HG02763 (cell line): ENCODE data around the gene CSNK2B.

ENCODE experiments used
- ATAC-seq: cut with Tn5 transposase; IDR thresholded peaks from one replicate; pipeline ENCODE4 v1.9.1; 2021; ENCODE audit warnings: mild to moderate bottlenecking, moderate library complexity; ENCODE audit not compliant: unreplicated experiment

The CSNK2B gene

DNA sequence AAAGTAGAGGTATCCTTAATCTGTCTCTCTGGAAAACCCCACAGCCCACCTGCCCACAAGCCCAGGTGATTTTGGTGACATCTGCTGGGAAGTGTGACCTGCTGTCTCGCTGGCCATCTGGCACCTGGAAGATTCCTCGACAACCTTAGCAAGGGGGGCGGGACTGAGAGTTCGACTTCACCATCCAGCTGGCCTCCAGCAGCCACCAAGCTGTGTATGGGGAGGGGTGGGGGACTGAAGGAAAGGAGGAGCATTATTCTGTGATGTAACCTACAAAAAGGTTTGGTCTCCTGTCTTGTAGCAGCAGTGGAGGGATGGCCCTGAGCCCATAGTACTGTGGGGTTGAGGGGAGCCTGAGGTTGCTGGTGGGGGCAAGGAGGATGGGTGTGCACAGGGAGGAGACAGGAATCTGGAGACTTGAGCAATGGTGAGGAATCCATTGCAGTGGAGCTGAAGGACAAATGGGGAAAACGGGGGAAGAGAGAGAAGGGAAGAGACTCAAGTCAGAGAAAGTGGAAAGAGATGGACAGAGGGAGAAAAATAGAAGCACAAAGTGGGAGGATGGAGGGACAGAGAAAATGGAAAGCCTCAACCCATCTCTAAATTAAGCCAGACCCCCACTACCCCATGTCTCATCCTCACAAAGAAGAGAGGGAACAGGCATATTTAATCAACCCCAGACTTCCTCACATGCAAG, 44.8 kb downstream of the CSNK2B start:
- ATAC-seq: no peak

DNA sequence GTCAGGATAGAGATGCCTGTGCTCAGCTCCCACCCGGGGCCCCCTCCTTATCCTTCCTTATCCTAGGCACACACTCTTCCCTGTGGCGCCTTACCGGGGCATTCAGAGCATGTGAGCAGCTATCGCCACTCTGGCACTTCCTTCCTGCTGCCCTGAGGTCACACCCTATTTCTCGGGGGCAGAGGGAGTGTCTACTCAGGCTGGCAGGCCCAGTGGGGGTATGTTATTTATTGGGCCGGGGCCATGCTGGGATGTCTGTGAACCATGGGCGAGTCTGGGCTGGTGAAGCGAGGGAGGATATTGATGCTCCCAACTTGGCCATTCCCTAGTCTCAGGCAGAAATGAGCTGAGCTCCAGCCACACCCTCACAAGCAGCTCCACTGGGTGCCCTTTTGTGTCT, 45.4 kb downstream of the CSNK2B start:
- ATAC-seq: no peak

DNA sequence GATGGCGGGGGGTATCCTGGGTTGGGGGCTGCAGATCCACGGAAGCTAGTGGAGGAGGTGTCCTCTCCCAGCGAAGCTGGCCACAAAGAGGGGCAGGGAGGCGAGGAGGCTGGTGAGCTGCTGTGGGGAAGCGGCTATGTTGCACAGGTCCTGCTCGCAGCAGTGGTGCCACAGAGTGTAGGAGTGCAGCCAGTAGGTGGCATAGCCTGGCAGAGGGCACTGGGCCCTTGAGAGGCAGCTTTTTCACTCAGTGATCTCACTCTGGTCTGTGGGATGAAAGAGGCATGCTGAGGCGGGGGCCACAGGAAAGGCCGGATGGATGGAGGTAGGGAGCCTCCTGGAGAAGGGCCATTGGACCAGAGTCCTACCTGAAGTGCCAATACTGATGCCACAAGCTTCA, 46.4 kb downstream of the CSNK2B start:
- no peak for ATAC-seq

DNA sequence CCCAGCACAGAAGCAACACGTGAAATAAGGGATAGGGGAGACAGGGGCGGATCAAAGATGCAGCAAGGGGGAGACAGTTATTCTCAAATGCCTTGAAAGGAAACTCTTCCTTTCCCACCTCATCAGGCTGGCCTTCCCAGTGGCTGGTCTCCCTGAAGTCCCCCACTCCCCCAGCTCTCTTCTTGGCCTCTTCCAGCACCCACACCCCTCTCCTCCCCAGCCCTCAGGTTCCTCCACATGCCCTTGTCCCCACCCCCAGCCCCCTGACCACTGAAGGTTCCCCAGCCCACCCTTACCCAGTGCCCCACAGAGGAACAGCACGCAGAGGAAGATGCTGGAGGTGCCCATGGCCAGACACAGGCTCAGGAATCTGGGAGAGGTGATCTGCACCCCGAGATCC, 47.6 kb downstream of the CSNK2B start:
- no peak for ATAC-seq

DNA sequence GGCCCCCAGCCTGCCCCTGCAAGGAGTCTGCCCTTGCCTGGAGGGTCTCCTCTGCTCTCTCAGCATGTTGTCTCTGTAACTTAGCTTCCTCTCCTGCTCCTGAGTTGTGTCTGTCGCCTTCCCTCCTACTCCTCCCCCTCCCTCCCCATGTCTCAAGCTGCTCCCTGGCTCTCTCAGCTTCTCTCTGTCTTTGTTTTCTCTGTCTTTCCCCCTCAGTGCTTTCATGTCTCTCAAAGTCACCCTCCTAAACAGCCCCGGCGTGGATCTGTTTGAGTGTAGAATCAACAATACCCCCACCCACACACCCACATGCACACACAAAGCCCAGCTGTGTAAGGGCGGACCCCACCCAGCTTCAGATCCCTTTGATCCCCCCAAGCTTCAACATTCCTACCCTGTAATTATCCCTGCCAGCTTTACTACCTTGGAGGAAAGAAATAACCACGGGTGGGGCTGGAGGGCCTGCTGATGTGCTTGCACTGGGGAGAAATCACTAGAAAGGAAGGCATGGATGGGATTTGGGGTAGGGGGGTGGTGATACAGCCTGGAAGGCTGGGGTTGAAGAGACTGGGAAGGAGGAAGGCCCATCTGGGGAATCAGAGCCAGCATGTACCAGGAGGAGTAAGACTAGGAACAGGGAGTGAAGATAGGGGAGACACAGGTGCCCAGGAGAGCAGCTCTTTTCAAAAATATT, 48.3 kb downstream of the CSNK2B start:
- no peak for ATAC-seq

DNA sequence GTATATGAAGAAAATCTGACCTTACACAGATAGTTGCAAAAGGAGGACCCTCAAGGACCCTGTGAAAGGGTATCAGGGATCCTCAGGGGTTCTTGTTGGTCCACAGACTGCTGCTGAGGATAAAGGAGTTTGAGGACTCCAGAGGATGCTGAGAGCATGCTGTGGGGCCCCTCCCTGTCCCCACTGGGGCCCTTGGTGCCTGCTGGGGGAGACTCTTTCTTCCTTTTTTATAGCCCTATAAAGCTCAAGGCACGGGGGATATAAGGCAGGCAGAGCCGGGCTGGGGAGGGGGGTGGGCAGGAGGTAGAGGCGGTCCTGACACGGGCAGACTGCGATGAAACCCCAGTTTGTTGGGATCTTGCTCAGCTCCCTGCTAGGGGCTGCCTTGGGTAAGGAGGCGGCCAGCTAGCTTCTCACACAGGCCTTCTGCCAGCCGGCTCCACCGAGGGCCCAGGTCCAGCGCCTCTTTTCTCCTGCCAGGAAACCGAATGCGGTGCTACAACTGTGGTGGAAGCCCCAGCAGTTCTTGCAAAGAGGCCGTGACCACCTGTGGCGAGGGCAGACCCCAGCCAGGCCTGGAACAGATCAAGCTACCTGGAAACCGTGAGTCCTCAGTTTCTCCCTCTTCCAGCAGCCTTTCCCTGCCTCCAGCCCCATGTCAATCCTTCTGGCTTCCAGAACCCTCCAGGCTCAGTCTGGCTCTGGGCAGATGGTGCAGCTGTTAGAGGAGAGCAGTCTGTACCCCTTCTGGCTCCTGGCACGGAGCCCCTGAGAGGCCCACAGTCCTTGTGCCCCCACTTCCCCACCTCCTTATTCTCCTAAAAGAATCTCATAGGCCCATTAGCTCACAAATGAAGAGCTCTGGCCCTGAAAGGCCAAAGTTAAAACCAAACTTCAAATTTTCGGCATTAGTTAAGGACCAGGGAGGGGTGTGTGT, 49.4 kb downstream of the CSNK2B start, which contains the start of gene LY6G6D:
LY6G6D (plus strand) TSS at position 327 of the 937 bp plus-strand sequence; CDS start at position 335, 8 bp downstream.
- ATAC-seq: no peak

DNA sequence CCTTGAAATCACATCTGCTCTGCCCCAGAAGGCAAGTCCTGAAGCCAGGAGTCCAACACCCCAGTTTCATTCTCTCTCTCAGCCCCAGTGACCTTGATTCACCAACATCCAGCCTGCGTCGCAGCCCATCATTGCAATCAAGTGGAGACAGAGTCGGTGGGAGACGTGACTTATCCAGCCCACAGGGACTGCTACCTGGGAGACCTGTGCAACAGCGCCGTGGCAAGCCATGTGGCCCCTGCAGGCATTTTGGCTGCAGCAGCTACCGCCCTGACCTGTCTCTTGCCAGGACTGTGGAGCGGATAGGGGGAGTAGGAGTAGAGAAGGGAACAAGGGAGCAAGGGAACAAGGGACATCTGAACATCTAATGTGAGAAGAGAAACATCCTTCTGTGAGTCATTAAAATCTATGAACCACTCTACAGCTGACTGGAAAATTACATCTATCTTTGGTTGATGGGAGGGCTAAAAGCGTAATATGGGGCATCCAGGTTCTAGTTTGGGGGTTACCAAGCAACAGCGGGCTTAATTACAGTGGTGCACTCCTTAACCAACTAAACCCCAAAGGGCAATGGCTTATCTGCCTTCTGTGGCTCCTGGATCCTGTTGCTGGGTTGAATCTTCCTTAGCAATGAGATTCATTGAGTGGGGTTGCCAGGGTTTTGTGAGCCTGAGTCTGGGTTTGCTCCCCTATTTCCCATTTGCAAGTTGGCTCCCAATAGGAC, 51.8 kb downstream of the CSNK2B start:
- ATAC-seq: no peak

DNA sequence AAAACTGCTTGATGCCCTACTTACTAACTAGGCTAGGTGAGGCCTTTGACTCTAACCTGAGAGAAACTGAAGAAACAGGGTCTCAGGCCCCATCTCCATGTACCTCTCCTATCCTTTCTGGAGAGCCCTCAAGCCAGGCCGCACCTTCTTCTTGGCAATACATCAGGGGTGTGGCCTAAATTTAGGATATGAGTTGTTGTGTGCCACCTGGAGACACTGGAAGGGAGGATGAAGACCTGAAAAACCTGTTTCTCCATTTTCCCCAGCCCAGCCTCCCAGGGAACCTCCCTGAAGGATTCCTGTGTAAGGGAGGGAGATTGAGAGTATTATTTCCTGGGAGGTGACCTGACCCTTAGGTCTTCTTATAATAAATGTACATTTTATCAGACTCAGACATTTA, 52.4 kb downstream of the CSNK2B start:
- ATAC-seq: no peak

DNA sequence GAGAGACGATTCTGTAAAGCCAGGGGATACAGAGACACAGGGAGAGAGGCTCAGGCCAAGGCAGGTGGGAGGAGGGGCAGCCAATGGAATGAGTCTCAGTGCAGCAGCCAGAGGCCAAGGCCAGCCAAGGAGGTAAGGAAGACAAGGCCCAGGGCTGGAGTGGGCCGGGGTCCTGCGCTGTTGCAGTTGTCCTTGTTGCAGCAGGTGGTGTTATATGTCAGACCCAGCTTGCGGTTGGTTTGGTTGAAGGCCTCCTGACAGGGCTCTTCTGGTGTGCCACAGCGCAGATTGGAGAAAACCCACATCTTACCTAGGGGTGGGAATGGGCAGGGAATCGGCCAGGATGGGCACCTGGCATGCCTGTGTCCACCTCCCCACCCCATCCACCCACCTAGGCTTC, 53.1 kb downstream of the CSNK2B start:
- ATAC-seq: no peak
